ENCODE data around the gene DHRS2. TPM values are rescaled to one million over a fixed set of nuclear protein-coding genes. Genes with fewer than 3 reads are reported as not detected.

The DHRS2 gene
- total RNA-seq, 1 donor from 2014 or later = under 0.01 TPM

GRCh38 chr14:23646648-23647549 is 10.7 kb downstream of the DHRS2 start:
- DNase-seq (ENCODE audit: low read depth) = peak; percentile 57

DNA sequence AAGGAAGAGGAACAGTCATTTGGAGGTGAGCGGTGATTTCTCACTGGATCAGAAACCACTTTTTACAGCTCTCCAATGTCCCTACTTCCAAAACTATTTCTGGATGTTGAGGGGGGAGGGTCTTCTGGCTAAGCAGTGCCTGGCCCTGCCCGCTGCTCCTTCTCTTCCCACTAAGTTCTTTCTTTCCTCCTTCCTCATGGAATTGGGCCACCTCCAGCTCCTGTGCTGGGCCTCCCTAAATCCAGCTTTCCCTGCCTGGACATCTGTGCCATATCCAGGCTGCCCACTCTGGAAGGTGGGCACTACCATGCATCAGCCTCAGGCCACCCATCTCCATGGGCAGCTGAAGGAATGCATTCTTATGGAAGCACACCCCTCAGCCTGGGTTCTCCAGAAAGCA is 11.5 kb downstream of the DHRS2 start:
- DNase-seq (ENCODE audit: low read depth) = no peak

DNA sequence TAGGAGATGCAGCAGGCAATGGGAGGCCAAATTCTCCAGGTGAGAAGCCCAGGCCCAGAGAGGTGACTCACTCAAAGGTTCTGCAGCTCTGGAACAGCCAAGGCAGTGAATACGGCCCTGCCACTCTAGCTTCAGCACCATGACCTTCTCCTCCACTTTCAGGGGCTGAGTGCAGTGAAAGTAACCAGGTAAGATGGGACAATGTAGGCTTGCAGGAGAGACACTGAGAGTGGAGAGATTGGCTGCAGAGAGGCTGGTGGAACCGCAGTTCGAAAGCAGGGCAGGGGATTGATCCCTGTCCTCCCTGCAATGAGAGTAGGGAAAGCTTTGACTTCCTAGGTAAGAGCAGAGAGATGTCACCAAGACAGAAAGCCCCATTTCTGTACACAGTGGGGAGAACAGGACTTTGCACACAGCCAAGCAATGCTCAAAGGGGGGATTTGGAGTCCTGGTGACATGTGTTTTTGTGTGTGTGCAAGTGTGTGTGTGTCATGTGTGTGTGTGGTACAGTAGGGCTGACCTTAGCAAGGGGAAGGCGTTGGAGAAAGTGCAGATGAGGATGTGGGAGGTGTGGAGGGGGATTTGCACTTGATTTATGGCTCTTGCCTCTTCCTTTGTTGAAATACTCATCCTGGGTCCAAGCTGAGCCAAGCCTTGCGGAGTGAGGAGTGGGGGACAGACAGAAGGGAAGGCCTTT is 12.7 kb downstream of the DHRS2 start:
- DNase-seq (ENCODE audit: low read depth) = no peak

GRCh38 chr14:23650506-23650905 is 14.3 kb downstream of the DHRS2 start:
- DNase-seq (ENCODE audit: low read depth) = no peak

- DNase-seq (ENCODE audit: low read depth) = no peak
Measured at GRCh38 chr14:23653051-23653450, 16.9 kb downstream of the DHRS2 start.

GRCh38 chr14:23654231-23654630 is 18.1 kb downstream of the DHRS2 start:
- no peak for DNase-seq (ENCODE audit: low read depth)

GRCh38 chr14:23657959-23658470 is 21.9 kb downstream of the DHRS2 start:
- no peak for DNase-seq (ENCODE audit: low read depth)

GRCh38 chr14:23660290-23661226 is 24.4 kb downstream of the DHRS2 start:
- no peak for DNase-seq (ENCODE audit: low read depth)

DNA sequence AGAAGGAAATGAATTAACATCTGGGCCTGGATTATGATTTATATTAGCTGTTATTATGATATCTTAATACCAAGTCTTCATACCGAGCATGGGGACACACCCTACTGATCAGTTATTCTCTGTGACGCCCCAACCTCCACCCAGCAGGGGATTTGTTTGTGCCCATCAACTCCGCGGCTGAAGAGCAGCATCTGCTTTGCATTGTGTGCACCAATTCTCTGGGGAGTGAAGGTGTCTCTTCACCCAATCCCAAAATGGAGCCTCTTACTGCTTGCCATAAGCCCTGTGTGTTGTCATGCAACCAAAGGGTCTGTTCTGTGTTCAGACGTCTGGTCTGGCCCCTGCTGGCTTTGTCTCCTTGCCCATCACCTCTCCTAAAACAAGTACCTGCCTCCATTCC is 25.4 kb downstream of the DHRS2 start:
- DNase-seq (ENCODE audit: low read depth) = no peak

DNA sequence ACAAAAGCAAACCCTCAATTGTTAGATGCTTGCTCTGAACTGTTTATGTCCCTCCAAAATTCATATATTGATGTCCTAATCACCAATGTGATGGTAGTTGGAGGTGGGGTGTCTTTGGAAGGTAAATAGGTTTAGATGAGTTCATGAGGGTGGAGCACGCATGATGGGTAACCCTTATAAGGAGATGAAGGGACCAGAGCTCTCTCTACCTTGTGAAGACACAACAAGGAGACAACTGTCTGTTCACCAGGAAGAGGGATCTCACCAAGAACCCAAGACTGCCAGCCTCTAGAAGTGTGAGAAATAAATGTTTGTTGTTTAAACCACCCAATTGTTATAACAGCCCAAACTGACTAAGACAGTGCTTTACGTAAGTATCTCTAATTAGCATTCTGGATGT is 27.0 kb downstream of the DHRS2 start:
- no peak for DNase-seq (ENCODE audit: low read depth)

- no peak for DNase-seq (ENCODE audit: low read depth)
Measured at GRCh38 chr14:23663711-23664110, 27.5 kb downstream of the DHRS2 start.

DNA sequence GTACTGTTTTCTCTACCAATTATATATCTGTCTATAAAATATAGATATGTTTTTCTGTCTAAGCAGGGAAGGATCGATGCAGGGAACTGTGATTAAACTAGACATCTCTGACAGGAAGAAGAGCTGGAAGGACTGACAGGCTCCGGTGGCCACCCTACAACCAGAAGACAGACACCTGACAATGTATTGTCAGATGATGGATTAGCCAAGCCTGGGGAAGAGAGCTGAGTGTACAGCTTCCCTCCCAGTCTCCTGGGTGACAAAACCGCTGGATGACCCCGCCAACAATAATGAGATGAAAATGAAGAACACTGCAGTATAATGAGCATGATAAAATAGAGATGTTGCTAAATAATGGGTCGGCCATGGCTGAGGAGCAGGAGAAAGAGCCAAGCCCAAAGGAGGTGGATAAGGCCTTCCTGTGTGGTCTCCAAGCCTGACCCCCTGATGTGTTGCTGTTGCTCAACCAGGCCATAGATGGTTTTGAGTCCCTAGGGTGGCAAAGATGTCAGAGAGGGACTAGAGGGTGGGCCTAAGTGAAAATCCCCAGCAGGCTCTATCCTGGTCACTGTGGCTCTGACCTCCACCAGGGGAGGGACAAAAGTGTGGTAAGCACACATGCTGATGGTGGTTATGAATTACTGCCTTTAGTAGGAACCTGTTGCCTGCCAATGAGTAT is 28.2 kb downstream of the DHRS2 start:
- no peak for DNase-seq (ENCODE audit: low read depth)

DNA sequence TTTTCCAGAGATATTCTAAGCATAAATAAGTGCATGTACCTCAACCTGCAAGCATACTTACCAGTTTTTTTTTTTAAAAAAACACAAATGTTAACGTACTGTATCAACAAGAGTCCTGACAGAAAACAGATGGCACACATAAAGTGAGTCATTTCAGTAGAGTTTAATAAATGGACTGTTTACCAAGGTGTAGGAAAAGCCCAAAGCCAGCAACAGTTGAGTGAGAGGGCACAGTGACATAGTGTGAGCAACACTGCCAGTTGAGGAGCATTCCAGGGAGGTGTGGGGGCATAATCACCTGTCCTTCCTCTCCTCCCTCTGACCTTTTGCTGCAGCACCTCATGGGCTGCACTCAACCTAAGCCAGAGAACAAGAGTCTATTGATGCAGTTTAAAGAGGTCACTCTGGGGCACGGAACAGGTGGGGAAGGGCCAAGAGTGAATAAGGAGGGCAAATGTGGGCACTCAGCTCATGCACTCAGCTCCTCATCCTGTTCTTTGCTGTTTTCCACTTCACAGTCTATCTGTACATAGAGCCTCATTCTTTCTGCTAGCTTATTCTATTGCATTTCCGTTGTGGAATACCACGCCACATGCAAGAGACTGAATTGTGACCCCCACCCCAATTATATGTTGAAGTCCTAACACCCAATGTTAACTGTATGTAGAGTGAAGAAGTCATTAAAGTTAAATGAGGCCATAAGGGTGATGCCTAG is 29.3 kb downstream of the DHRS2 start:
- DNase-seq (ENCODE audit: low read depth) = no peak

GRCh38 chr14:23667134-23667533 is 31.0 kb downstream of the DHRS2 start:
- no peak for DNase-seq (ENCODE audit: low read depth)

- no peak for DNase-seq (ENCODE audit: low read depth)
Measured at GRCh38 chr14:23669441-23669840, 33.3 kb downstream of the DHRS2 start.

DNA sequence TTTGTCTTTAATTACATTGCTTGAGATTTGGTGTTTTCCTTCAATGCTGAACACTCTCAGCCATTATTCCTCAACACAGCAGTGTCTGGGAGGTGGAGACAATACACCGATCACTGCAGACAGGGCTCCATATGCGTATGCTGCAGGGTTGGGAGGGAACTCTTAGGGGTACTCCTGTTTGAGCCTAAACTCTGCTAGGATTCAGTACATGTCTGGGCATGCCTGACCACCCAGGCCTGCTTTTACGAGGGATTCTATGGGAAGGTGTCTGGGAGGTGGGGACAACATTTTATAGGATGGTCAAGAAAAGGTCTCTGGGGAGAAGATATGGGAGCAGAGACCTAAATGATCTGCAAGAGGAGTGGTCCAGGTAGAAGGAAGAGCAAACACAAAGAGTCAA is 34.3 kb downstream of the DHRS2 start:
- no peak for DNase-seq (ENCODE audit: low read depth)

GRCh38 chr14:23672200-23672599 is 36.0 kb downstream of the DHRS2 start:
- no peak for DNase-seq (ENCODE audit: low read depth)

- DNase-seq (ENCODE audit: low read depth) = no peak
Measured at GRCh38 chr14:23675337-23675736, 39.2 kb downstream of the DHRS2 start.

GRCh38 chr14:23675906-23676305 is 39.7 kb downstream of the DHRS2 start:
- DNase-seq (ENCODE audit: low read depth) = no peak

- DNase-seq (ENCODE audit: low read depth) = no peak
Measured at GRCh38 chr14:23681337-23681736, 45.2 kb downstream of the DHRS2 start.

Data from renal cortical epithelial cell (primary cell).